ENCODE results near the gene DNAJB9. TPM values are rescaled to one million over a fixed set of nuclear protein-coding genes. Genes with fewer than 3 reads are reported as not detected.

DNAJB9 gene
- total and polyA plus RNA-seq, 2 experiments from 2014 or later, result 7.3 to 16.0 TPM

DNA sequence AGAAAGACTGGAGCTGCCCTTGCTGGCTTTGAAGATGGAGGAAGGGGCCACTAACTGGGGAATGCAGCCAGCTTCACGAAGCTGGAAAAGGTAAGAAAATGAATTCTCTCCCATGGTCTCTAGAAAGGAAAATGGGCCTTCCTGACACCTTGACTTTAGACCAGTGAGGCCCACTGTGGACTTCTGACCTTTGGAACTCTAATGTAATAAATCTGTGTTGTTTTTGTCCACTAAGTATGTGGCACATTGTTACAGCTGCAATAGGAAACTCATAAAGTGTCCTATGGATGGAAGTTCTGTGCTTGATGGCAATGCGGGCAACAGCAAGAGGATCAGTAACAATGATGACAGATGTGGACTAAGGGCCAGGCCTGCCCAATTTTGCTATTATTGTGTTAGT is 20.9 kb downstream of the DNAJB9 start:
- no peak overlapping the region for H3K27ac ChIP-seq (ENCODE audit: low read depth)
- no peaks in the 10 kb centered on the region for H4K20me1 ChIP-seq (replicated peaks; ENCODE audit: insufficient read depth)
- no peak overlapping the region for H3K27ac Mint-ChIP-seq
- H3K27me3 Mint-ChIP-seq (ENCODE audit: insufficient read depth, low read depth, poor library complexity), result peaks cover 1% of the 10 kb centered on the region
- H3K4me3 Mint-ChIP-seq, result no peak overlapping the region
- no peak overlapping the region for H3K4me3 ChIP-seq
- H3K4me1 ChIP-seq (ENCODE audit: insufficient read depth), result peaks cover 8% of the 10 kb centered on the region; the same call in 1 of the 2 replicates
- H3K36me3 ChIP-seq (ENCODE audit: insufficient read depth), result no peaks in the 10 kb centered on the region
- H3K9me2 ChIP-seq (ENCODE audit: insufficient read depth), result no peaks in the 10 kb centered on the region; the same call in 1 of the 2 replicates
- H3K79me2 ChIP-seq (replicated peaks; ENCODE audit: insufficient read depth), result no peaks in the 10 kb centered on the region
- no peaks in the 10 kb centered on the region for H3K27me3 ChIP-seq (ENCODE audit: insufficient read depth)
- no peaks in the 10 kb centered on the region for H3K9me3 Mint-ChIP-seq
- H3K4me1 Mint-ChIP-seq, result peaks cover 18% of the 10 kb centered on the region
- H3F3A ChIP-seq (replicated peaks; ENCODE audit: low read depth), result no peaks in the 10 kb centered on the region
- no peak overlapping the region for H3K4me2 ChIP-seq
- no peak overlapping the region for H2AFZ ChIP-seq
- no peak for ATAC-seq
- TF ChIP-seq, protein P1, sequence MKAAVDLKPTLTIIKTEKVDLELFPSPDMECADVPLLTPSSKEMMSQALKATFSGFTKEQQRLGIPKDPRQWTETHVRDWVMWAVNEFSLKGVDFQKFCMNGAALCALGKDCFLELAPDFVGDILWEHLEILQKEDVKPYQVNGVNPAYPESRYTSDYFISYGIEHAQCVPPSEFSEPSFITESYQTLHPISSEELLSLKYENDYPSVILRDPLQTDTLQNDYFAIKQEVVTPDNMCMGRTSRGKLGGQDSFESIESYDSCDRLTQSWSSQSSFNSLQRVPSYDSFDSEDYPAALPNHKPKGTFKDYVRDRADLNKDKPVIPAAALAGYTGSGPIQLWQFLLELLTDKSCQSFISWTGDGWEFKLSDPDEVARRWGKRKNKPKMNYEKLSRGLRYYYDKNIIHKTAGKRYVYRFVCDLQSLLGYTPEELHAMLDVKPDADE (IDR thresholded peaks at IDR 0.05), result no peak
- TF ChIP-seq, protein P2, sequence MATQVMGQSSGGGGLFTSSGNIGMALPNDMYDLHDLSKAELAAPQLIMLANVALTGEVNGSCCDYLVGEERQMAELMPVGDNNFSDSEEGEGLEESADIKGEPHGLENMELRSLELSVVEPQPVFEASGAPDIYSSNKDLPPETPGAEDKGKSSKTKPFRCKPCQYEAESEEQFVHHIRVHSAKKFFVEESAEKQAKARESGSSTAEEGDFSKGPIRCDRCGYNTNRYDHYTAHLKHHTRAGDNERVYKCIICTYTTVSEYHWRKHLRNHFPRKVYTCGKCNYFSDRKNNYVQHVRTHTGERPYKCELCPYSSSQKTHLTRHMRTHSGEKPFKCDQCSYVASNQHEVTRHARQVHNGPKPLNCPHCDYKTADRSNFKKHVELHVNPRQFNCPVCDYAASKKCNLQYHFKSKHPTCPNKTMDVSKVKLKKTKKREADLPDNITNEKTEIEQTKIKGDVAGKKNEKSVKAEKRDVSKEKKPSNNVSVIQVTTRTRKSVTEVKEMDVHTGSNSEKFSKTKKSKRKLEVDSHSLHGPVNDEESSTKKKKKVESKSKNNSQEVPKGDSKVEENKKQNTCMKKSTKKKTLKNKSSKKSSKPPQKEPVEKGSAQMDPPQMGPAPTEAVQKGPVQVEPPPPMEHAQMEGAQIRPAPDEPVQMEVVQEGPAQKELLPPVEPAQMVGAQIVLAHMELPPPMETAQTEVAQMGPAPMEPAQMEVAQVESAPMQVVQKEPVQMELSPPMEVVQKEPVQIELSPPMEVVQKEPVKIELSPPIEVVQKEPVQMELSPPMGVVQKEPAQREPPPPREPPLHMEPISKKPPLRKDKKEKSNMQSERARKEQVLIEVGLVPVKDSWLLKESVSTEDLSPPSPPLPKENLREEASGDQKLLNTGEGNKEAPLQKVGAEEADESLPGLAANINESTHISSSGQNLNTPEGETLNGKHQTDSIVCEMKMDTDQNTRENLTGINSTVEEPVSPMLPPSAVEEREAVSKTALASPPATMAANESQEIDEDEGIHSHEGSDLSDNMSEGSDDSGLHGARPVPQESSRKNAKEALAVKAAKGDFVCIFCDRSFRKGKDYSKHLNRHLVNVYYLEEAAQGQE (IDR thresholded peaks at IDR 0.05; ENCODE audit: unreplicated experiment), result no peak
- TF ChIP-seq STAT1 (IDR thresholded peaks at IDR 0.05; ENCODE audit: unreplicated experiment) (no peak), CREB1 (CRISPR knock-in tag; IDR thresholded peaks at IDR 0.05; ENCODE audit: low read depth) (no peak), EZH2phosphoT487 (IDR thresholded peaks at IDR 0.05; ENCODE audit: unreplicated experiment) (no peak), ZNF331 (CRISPR knock-in tag; IDR thresholded peaks at IDR 0.05; ENCODE audit: low read depth) (no peak), POLR2AphosphoS5 (IDR thresholded peaks at IDR 0.05; ENCODE audit: low read depth) (no peak), JUNB (IDR thresholded peaks at IDR 0.05; ENCODE audit: unreplicated experiment) (no peak), ZNF114 (CRISPR knock-in tag; IDR thresholded peaks at IDR 0.05) (no peak), EZH2 (IDR thresholded peaks at IDR 0.05; ENCODE audit: low read depth, unreplicated experiment) (no peak), NANOG (IDR thresholded peaks at IDR 0.05; ENCODE audit: borderline replicate concordance) (no peak)
- TF ChIP-seq, protein P3, sequence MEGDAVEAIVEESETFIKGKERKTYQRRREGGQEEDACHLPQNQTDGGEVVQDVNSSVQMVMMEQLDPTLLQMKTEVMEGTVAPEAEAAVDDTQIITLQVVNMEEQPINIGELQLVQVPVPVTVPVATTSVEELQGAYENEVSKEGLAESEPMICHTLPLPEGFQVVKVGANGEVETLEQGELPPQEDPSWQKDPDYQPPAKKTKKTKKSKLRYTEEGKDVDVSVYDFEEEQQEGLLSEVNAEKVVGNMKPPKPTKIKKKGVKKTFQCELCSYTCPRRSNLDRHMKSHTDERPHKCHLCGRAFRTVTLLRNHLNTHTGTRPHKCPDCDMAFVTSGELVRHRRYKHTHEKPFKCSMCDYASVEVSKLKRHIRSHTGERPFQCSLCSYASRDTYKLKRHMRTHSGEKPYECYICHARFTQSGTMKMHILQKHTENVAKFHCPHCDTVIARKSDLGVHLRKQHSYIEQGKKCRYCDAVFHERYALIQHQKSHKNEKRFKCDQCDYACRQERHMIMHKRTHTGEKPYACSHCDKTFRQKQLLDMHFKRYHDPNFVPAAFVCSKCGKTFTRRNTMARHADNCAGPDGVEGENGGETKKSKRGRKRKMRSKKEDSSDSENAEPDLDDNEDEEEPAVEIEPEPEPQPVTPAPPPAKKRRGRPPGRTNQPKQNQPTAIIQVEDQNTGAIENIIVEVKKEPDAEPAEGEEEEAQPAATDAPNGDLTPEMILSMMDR (conservative IDR thresholded peaks at IDR 0.05; ENCODE audit: low read depth in 2 of 2), result no peak
- TF ChIP-seq, protein P4, sequence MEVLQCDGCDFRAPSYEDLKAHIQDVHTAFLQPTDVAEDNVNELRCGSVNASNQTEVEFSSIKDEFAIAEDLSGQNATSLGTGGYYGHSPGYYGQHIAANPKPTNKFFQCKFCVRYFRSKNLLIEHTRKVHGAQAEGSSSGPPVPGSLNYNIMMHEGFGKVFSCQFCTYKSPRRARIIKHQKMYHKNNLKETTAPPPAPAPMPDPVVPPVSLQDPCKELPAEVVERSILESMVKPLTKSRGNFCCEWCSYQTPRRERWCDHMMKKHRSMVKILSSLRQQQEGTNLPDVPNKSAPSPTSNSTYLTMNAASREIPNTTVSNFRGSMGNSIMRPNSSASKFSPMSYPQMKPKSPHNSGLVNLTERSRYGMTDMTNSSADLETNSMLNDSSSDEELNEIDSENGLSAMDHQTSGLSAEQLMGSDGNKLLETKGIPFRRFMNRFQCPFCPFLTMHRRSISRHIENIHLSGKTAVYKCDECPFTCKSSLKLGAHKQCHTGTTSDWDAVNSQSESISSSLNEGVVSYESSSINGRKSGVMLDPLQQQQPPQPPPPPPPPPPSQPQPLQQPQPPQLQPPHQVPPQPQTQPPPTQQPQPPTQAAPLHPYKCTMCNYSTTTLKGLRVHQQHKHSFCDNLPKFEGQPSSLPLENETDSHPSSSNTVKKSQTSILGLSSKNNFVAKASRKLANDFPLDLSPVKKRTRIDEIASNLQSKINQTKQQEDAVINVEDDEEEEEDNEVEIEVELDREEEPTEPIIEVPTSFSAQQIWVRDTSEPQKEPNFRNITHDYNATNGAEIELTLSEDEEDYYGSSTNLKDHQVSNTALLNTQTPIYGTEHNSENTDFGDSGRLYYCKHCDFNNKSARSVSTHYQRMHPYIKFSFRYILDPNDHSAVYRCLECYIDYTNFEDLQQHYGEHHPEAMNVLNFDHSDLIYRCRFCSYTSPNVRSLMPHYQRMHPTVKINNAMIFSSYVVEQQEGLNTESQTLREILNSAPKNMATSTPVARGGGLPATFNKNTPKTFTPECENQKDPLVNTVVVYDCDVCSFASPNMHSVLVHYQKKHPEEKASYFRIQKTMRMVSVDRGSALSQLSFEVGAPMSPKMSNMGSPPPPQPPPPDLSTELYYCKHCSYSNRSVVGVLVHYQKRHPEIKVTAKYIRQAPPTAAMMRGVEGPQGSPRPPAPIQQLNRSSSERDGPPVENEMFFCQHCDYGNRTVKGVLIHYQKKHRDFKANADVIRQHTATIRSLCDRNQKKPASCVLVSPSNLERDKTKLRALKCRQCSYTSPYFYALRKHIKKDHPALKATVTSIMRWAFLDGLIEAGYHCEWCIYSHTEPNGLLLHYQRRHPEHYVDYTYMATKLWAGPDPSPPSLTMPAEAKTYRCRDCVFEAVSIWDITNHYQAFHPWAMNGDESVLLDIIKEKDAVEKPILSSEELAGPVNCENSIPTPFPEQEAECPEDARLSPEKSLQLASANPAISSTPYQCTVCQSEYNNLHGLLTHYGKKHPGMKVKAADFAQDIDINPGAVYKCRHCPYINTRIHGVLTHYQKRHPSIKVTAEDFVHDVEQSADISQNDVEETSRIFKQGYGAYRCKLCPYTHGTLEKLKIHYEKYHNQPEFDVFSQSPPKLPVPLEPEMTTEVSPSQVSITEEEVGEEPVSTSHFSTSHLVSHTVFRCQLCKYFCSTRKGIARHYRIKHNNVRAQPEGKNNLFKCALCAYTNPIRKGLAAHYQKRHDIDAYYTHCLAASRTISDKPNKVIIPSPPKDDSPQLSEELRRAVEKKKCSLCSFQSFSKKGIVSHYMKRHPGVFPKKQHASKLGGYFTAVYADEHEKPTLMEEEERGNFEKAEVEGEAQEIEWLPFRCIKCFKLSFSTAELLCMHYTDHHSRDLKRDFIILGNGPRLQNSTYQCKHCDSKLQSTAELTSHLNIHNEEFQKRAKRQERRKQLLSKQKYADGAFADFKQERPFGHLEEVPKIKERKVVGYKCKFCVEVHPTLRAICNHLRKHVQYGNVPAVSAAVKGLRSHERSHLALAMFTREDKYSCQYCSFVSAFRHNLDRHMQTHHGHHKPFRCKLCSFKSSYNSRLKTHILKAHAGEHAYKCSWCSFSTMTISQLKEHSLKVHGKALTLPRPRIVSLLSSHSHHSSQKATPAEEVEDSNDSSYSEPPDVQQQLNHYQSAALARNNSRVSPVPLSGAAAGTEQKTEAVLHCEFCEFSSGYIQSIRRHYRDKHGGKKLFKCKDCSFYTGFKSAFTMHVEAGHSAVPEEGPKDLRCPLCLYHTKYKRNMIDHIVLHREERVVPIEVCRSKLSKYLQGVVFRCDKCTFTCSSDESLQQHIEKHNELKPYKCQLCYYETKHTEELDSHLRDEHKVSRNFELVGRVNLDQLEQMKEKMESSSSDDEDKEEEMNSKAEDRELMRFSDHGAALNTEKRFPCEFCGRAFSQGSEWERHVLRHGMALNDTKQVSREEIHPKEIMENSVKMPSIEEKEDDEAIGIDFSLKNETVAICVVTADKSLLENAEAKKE (CRISPR knock-in tag; IDR thresholded peaks at IDR 0.05), result no peak
- H3K36me3 Mint-ChIP-seq (ENCODE audit: low read depth), result no peaks in the 10 kb centered on the region
- no peak for DNase-seq (ENCODE audit: low spot score)
